PFSK-1 (cell line): Measurements from ENCODE around the gene ATOH7.

ENCODE experiments used
- FOXP2 ChIP-seq: optimal IDR thresholded peaks from 2 replicates; pipeline ENCODE3; 2011; ENCODE audit warnings: borderline replicate concordance, control low read depth, inconsistent platforms; ENCODE audit not compliant: insufficient read depth; ENCODE audit errors: extremely low read length, extremely low read depth
- POLR2AphosphoS5 ChIP-seq: IDR thresholded peaks from 2 replicates; pipeline ENCODE4 v1.6.1; 2012; ENCODE audit warnings: low read depth, mild to moderate bottlenecking, control low read depth, low read length, moderate library complexity
- SIN3A ChIP-seq: IDR thresholded peaks from 2 replicates; pipeline ENCODE4 v1.6.1; 2012; ENCODE audit warnings: mild to moderate bottlenecking, low read length, moderate library complexity, borderline replicate concordance; ENCODE audit not compliant: insufficient read depth
- TAF1 ChIP-seq: IDR thresholded peaks from 2 replicates; pipeline ENCODE4 v1.6.1; 2012; ENCODE audit warnings: low read length, control low read depth, borderline replicate concordance; ENCODE audit not compliant: insufficient read depth
- TF ChIP-seq, protein P1 (sequence below), 2 experiments: IDR thresholded peaks; 2 replicates each; pipeline versions ENCODE4 v1.6.1 to v1.8.0; 2011 to 2012; ENCODE audit warnings: low read depth in 2 of 2, low read length in 2 of 2, control low read depth in 1 of 2, inconsistent platforms in 1 of 2, mild to moderate bottlenecking in 1 of 2, moderate library complexity in 1 of 2; ENCODE audit not compliant: insufficient read depth in 1 of 2

ATOH7 gene

GRCh38 chr10:68212721-68213352 is 19.1 kb downstream of the ATOH7 start:
- TF ChIP-seq, protein P1, sequence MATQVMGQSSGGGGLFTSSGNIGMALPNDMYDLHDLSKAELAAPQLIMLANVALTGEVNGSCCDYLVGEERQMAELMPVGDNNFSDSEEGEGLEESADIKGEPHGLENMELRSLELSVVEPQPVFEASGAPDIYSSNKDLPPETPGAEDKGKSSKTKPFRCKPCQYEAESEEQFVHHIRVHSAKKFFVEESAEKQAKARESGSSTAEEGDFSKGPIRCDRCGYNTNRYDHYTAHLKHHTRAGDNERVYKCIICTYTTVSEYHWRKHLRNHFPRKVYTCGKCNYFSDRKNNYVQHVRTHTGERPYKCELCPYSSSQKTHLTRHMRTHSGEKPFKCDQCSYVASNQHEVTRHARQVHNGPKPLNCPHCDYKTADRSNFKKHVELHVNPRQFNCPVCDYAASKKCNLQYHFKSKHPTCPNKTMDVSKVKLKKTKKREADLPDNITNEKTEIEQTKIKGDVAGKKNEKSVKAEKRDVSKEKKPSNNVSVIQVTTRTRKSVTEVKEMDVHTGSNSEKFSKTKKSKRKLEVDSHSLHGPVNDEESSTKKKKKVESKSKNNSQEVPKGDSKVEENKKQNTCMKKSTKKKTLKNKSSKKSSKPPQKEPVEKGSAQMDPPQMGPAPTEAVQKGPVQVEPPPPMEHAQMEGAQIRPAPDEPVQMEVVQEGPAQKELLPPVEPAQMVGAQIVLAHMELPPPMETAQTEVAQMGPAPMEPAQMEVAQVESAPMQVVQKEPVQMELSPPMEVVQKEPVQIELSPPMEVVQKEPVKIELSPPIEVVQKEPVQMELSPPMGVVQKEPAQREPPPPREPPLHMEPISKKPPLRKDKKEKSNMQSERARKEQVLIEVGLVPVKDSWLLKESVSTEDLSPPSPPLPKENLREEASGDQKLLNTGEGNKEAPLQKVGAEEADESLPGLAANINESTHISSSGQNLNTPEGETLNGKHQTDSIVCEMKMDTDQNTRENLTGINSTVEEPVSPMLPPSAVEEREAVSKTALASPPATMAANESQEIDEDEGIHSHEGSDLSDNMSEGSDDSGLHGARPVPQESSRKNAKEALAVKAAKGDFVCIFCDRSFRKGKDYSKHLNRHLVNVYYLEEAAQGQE (IDR thresholded peaks at IDR 0.05; ENCODE audit: insufficient read depth in 1 of 2, low read depth in 2 of 2, low read length in 2 of 2), result no peak

DNA sequence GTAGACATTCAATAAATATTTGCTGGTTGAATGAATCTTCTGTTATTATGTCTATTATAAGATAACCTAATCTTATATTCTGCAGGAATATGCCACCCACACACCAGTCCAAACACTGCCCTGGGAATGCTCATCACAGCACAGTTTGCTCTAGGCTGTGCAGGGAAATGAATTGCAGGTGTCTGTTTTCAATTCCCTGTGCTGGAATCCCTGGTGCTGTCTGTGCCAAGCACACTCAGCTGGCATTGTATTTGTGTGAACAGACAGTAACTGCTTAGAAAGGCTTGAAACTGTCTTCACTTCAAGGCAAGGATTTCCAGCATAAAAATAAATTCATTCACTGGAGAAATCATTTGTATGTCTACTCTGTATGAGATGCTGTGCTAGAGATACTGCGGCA is 20.2 kb downstream of the ATOH7 start:
- no peak for TF ChIP-seq POLR2AphosphoS5
- TF ChIP-seq, protein P1 (IDR thresholded peaks at IDR 0.05; ENCODE audit: insufficient read depth in 1 of 2, low read depth in 2 of 2, low read length in 2 of 2), result no peak
- no peak for TF ChIP-seq TAF1
- TF ChIP-seq FOXP2, result no peak
- no peak for TF ChIP-seq SIN3A

DNA sequence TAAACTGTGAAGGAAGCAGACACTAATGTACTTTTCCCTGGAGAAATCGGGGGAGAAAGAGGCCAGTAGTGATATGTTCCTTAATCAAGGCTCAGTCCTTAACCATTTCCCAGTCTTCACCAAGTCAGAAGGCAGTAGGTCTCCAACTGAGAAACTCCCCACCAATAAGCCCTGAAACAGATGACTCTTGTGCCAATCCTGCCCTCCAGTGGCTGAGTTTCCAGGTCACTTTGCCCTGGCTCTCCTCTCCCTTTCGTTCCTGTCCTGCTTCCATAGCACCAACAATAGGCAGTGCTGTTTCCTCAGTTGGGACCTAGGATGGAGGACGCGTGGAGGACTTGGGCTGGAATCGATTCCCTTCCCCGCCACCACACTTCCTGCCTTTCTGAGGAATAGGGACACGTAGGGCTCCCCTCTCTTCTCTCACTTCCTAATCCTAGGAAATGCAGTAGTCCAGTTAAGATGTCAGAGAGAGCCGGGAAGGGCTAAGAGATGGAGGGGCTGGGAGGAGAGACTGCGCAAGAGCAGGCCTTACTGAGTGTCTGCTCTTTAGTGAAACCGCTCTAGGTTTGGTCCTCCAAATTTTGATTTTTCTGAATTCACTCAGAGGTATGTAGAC is 23.4 kb downstream of the ATOH7 start:
- TF ChIP-seq SIN3A, result no peak
- TF ChIP-seq TAF1, result no peak
- no peak for TF ChIP-seq POLR2AphosphoS5
- no peak for TF ChIP-seq FOXP2

- no peak for TF ChIP-seq POLR2AphosphoS5
- TF ChIP-seq, protein P1 (IDR thresholded peaks at IDR 0.05; ENCODE audit: insufficient read depth in 1 of 2, low read depth in 2 of 2, low read length in 2 of 2), result no peak
- no peak for TF ChIP-seq TAF1
- TF ChIP-seq SIN3A, result no peak
- no peak for TF ChIP-seq FOXP2
Measured at GRCh38 chr10:68202960-68203353, 29.0 kb downstream of the ATOH7 start.

GRCh38 chr10:68196701-68197100 is 35.2 kb downstream of the ATOH7 start:
- TF ChIP-seq POLR2AphosphoS5, result no peak
- no peak for TF ChIP-seq TAF1
- TF ChIP-seq FOXP2, result no peak
- TF ChIP-seq, protein P1 (IDR thresholded peaks at IDR 0.05; ENCODE audit: insufficient read depth in 1 of 2, low read depth in 2 of 2, low read length in 2 of 2), result no peak
- no peak for TF ChIP-seq SIN3A
